Measurements from ENCODE around the gene CD6.

The CD6 gene

GRCh38 chr11:61000426-61000825 is 28.9 kb downstream of the CD6 start:
- no peaks in the 10 kb centered on the region for H3K27me3 ChIP-seq (ENCODE audit: insufficient read depth, poor library complexity, severe bottlenecking)
- TF ChIP-seq POLR2AphosphoS5 (IDR thresholded peaks at IDR 0.05; ENCODE audit: low read depth) = no peak
- TF ChIP-seq SPI1 (IDR thresholded peaks at IDR 0.05; ENCODE audit: borderline replicate concordance, low read depth) = no peak
- no peak for TF ChIP-seq REST (IDR thresholded peaks at IDR 0.05; ENCODE audit: insufficient replicate concordance, low read depth)
- H3K4me3 ChIP-seq (replicated peaks; ENCODE audit: insufficient read depth, low read length) = no peak overlapping the region
- no peak overlapping the region for H3K27ac ChIP-seq (replicated peaks)
- DNase-seq (ENCODE audit: low read depth in 1 of 2, low spot score in 1 of 2) = no peak

- no peak overlapping the region for H3K4me3 ChIP-seq (replicated peaks; ENCODE audit: insufficient read depth, low read length)
- no peak for DNase-seq (ENCODE audit: low read depth in 1 of 2, low spot score in 1 of 2)
- H3K27ac ChIP-seq (replicated peaks) = no peak overlapping the region
- H3K27me3 ChIP-seq (ENCODE audit: insufficient read depth, poor library complexity, severe bottlenecking) = peaks cover 7% of the 10 kb centered on the region
- TF ChIP-seq POLR2AphosphoS5 (IDR thresholded peaks at IDR 0.05; ENCODE audit: low read depth) (no peak), GABPA (IDR thresholded peaks at IDR 0.05; ENCODE audit: low read depth) (no peak), SPI1 (IDR thresholded peaks at IDR 0.05; ENCODE audit: borderline replicate concordance, low read depth) (no peak), CTCF (IDR thresholded peaks at IDR 0.05; ENCODE audit: insufficient read depth, low read length) (no peak), REST (IDR thresholded peaks at IDR 0.05; ENCODE audit: insufficient replicate concordance, low read depth) (no peak)
Observed at GRCh38 chr11:61001931-61002330, 30.5 kb downstream of the CD6 start.

- H3K27me3 ChIP-seq (ENCODE audit: insufficient read depth, poor library complexity, severe bottlenecking) = peaks cover 11% of the 10 kb centered on the region
- TF ChIP-seq POLR2AphosphoS5 (IDR thresholded peaks at IDR 0.05; ENCODE audit: low read depth) = no peak
- no peak for DNase-seq (ENCODE audit: low read depth in 1 of 2, low spot score in 1 of 2)
Observed at GRCh38 chr11:61002598-61002997, 31.1 kb downstream of the CD6 start.

GRCh38 chr11:61004180-61004611 is 32.7 kb downstream of the CD6 start:
- peaks cover 20% of the 10 kb centered on the region for H3K27me3 ChIP-seq (ENCODE audit: insufficient read depth, poor library complexity, severe bottlenecking)
- TF ChIP-seq REST (IDR thresholded peaks at IDR 0.05; ENCODE audit: insufficient replicate concordance, low read depth) (no peak), POLR2AphosphoS5 (IDR thresholded peaks at IDR 0.05; ENCODE audit: low read depth) (no peak), CTCF (IDR thresholded peaks at IDR 0.05; ENCODE audit: insufficient read depth, low read length) (no peak), GABPA (IDR thresholded peaks at IDR 0.05; ENCODE audit: low read depth) (no peak), SPI1 (IDR thresholded peaks at IDR 0.05; ENCODE audit: borderline replicate concordance, low read depth) (no peak)
- no peak for DNase-seq (ENCODE audit: low read depth in 1 of 2, low spot score in 1 of 2)
- H3K4me3 ChIP-seq (replicated peaks; ENCODE audit: insufficient read depth, low read length) = no peak overlapping the region
- H3K27ac ChIP-seq (replicated peaks) = no peak overlapping the region

More at GRCh38 chr11:61002598-61002997, 31.1 kb downstream of the CD6 start:
- Histone ChIP-seq H3K27ac (replicated peaks) (no peak overlapping the region), H3K4me3 (replicated peaks; ENCODE audit: insufficient read depth, low read length) (no peak overlapping the region)

All from HL-60 (cell line).